BLaER1 (cell line): Measurements from ENCODE around the gene AURKAIP1.

Source experiments
- H3K27ac ChIP-seq: shearing (Covaris generic); formaldehyde crosslinking; 2 replicates; pipeline ENCODE4 v1.8.1; 2022
- H3K27me3 ChIP-seq: shearing (Covaris generic); formaldehyde crosslinking; 2 replicates; pipeline ENCODE4 v1.8.1; 2022
- H3K36me3 ChIP-seq: shearing (Covaris generic); formaldehyde crosslinking; 2 replicates; pipeline ENCODE4 v1.8.1; 2022
- H3K4me1 ChIP-seq: shearing (Covaris generic); formaldehyde crosslinking; 2 replicates; pipeline ENCODE4 v1.8.1; 2022
- H3K4me2 ChIP-seq: shearing (Covaris generic); formaldehyde crosslinking; 2 replicates; pipeline ENCODE4 v1.8.1; 2022
- H3K4me3 ChIP-seq: shearing (Covaris generic); formaldehyde crosslinking; 2 replicates; pipeline ENCODE4 v1.8.1; 2022
- H3K9ac ChIP-seq: shearing (Covaris generic); formaldehyde crosslinking; 2 replicates; pipeline ENCODE4 v1.8.1; 2022
- H3K9me3 ChIP-seq: shearing (Covaris generic); formaldehyde crosslinking; 2 replicates; pipeline ENCODE4 v1.8.1; 2022
- H4K20me1 ChIP-seq: shearing (Covaris generic); formaldehyde crosslinking; 2 replicates; pipeline ENCODE4 v1.8.1; 2022
- Cebpa-rat ChIP-seq: shearing (Covaris generic); IDR thresholded peaks from 2 replicates; pipeline ENCODE4 v1.8.1; 2022

AURKAIP1 gene

GRCh38 chr1:1342584-1343115 lies 32.4 kb downstream of the AURKAIP1 start:
- peaks cover 35% of the 10 kb centered on the region for H3K36me3 ChIP-seq
- peak overlapping the region; percentile 55 for H3K9ac ChIP-seq
- no peaks in the 10 kb centered on the region for H3K9me3 ChIP-seq
- H4K20me1 ChIP-seq = peaks cover 75% of the 10 kb centered on the region
- peak overlapping the region; percentile 66 for H3K27ac ChIP-seq
- TF ChIP-seq Cebpa-rat = no peak
- H3K4me2 ChIP-seq = peak overlapping the region; percentile 72
- H3K27me3 ChIP-seq = no peaks in the 10 kb centered on the region
- peaks cover 58% of the 10 kb centered on the region for H3K4me1 ChIP-seq
- H3K4me3 ChIP-seq = no peak overlapping the region

- Histone ChIP-seq H3K4me1 (peaks cover 52% of the 10 kb centered on the region), H3K4me3 (no peak overlapping the region), H3K36me3 (peaks cover 40% of the 10 kb centered on the region), H3K27ac (peak overlapping the region; percentile 66), H3K4me2 (peak overlapping the region; percentile 72), H3K27me3 (no peaks in the 10 kb centered on the region), H3K9ac (peak overlapping the region; percentile 55), H3K9me3 (no peaks in the 10 kb centered on the region), H4K20me1 (peaks cover 75% of the 10 kb centered on the region)
- TF ChIP-seq Cebpa-rat = no peak
Observed at GRCh38 chr1:1342061-1342562, 32.9 kb downstream of the AURKAIP1 start.

- peaks cover 47% of the 10 kb centered on the region for H3K4me1 ChIP-seq
- no peak for TF ChIP-seq Cebpa-rat
Observed at GRCh38 chr1:1341549-1342021, 33.4 kb downstream of the AURKAIP1 start.

GRCh38 chr1:1340791-1341548 lies 34.0 kb downstream of the AURKAIP1 start:
- TF ChIP-seq Cebpa-rat = no peak
- peaks cover 52% of the 10 kb centered on the region for H3K36me3 ChIP-seq
- H4K20me1 ChIP-seq = peaks cover 73% of the 10 kb centered on the region
- no peaks in the 10 kb centered on the region for H3K9me3 ChIP-seq
- H3K27me3 ChIP-seq = no peaks in the 10 kb centered on the region
- no peak overlapping the region for H3K4me3 ChIP-seq
- H3K27ac ChIP-seq = no peak overlapping the region
- no peak overlapping the region for H3K4me2 ChIP-seq
- peaks cover 41% of the 10 kb centered on the region for H3K4me1 ChIP-seq
- H3K9ac ChIP-seq = no peak overlapping the region

More at GRCh38 chr1:1341549-1342021, 33.4 kb downstream of the AURKAIP1 start:
- Histone ChIP-seq H3K4me2 (no peak overlapping the region), H3K9ac (no peak overlapping the region), H3K4me3 (no peak overlapping the region), H3K27me3 (no peaks in the 10 kb centered on the region), H3K9me3 (no peaks in the 10 kb centered on the region), H3K27ac (no peak overlapping the region), H3K36me3 (peaks cover 45% of the 10 kb centered on the region), H4K20me1 (peaks cover 73% of the 10 kb centered on the region)

- Histone ChIP-seq H4K20me1 (peaks cover 73% of the 10 kb centered on the region), H3K4me1 (peaks cover 33% of the 10 kb centered on the region), H3K27me3 (no peaks in the 10 kb centered on the region), H3K36me3 (peaks cover 59% of the 10 kb centered on the region), H3K4me2 (no peak overlapping the region), H3K27ac (no peak overlapping the region), H3K9me3 (no peaks in the 10 kb centered on the region), H3K9ac (no peak overlapping the region), H3K4me3 (no peak overlapping the region)
- no peak for TF ChIP-seq Cebpa-rat
Observed at GRCh38 chr1:1340185-1340584, 34.8 kb downstream of the AURKAIP1 start.

- no peaks in the 10 kb centered on the region for H3K27me3 ChIP-seq
- no peak overlapping the region for H3K4me2 ChIP-seq
- H4K20me1 ChIP-seq = peaks cover 73% of the 10 kb centered on the region
- TF ChIP-seq Cebpa-rat = no peak
- peaks cover 73% of the 10 kb centered on the region for H3K36me3 ChIP-seq
- H3K27ac ChIP-seq = no peak overlapping the region
- no peak overlapping the region for H3K9ac ChIP-seq
- H3K4me1 ChIP-seq = peaks cover 14% of the 10 kb centered on the region
- no peaks in the 10 kb centered on the region for H3K9me3 ChIP-seq
- H3K4me3 ChIP-seq = no peak overlapping the region
Observed at GRCh38 chr1:1338278-1338677, 36.7 kb downstream of the AURKAIP1 start.

GRCh38 chr1:1337793-1338147 lies 37.2 kb downstream of the AURKAIP1 start:
- Histone ChIP-seq H3K4me1 (peaks cover 9% of the 10 kb centered on the region), H3K4me3 (no peak overlapping the region), H4K20me1 (peaks cover 72% of the 10 kb centered on the region), H3K9ac (no peak overlapping the region), H3K27ac (no peak overlapping the region), H3K36me3 (peaks cover 73% of the 10 kb centered on the region), H3K4me2 (no peak overlapping the region), H3K9me3 (no peaks in the 10 kb centered on the region), H3K27me3 (no peaks in the 10 kb centered on the region)
- TF ChIP-seq Cebpa-rat = no peak

- TF ChIP-seq Cebpa-rat = no peak
- no peaks in the 10 kb centered on the region for H3K27me3 ChIP-seq
- peaks cover 73% of the 10 kb centered on the region for H3K36me3 ChIP-seq
- H3K9me3 ChIP-seq = no peaks in the 10 kb centered on the region
- no peak overlapping the region for H3K27ac ChIP-seq
- peaks cover 3% of the 10 kb centered on the region for H3K4me1 ChIP-seq
- no peak overlapping the region for H3K9ac ChIP-seq
- no peak overlapping the region for H3K4me2 ChIP-seq
- peaks cover 72% of the 10 kb centered on the region for H4K20me1 ChIP-seq
- no peak overlapping the region for H3K4me3 ChIP-seq
Observed at GRCh38 chr1:1336931-1337792, 37.8 kb downstream of the AURKAIP1 start.

- no peak overlapping the region for H3K27ac ChIP-seq
- no peak overlapping the region for H3K4me3 ChIP-seq
- H3K9me3 ChIP-seq = no peaks in the 10 kb centered on the region
- TF ChIP-seq Cebpa-rat = no peak
- peaks cover 66% of the 10 kb centered on the region for H3K36me3 ChIP-seq
- H3K4me1 ChIP-seq = no peaks in the 10 kb centered on the region
- H4K20me1 ChIP-seq = peaks cover 69% of the 10 kb centered on the region
- no peak overlapping the region for H3K4me2 ChIP-seq
- H3K27me3 ChIP-seq = no peaks in the 10 kb centered on the region
- H3K9ac ChIP-seq = no peak overlapping the region
Observed at GRCh38 chr1:1336446-1336845, 38.6 kb downstream of the AURKAIP1 start.
